Stimulated activated CD8-positive, alpha-beta memory T cell treated with anti-CD3 and anti-CD28 coated beads, Interleukin-12 subunit alpha, Interleukin-12 subunit beta, amount 100 ng/mL, for 1 hour (primary cell): ENCODE measurements around the gene SCMH1.
A peak's percentile ranks its signal among the peaks of the same experiment; 100 is the strongest.
"Not testable (repeated sequence)": the region's sequence is repeated elsewhere in the genome, so short reads cannot be mapped to it uniquely, and the experiment has no call there.

ENCODE experiments used
- DNase-seq: peaks from one replicate; pipeline ENCODE4 v3.0.0-alpha.2; 2020; ENCODE audit warnings: low read depth

Gene SCMH1

GRCh38 chr1:41241749-41242341, at the start of gene SCMH1:
Gene SCMH1, minus strand, starts transcription at chr1:41242306. Its CDS starts 56,173 bp downstream, at chr1:41186133.
- DNase-seq, result peak; percentile 27

DNA sequence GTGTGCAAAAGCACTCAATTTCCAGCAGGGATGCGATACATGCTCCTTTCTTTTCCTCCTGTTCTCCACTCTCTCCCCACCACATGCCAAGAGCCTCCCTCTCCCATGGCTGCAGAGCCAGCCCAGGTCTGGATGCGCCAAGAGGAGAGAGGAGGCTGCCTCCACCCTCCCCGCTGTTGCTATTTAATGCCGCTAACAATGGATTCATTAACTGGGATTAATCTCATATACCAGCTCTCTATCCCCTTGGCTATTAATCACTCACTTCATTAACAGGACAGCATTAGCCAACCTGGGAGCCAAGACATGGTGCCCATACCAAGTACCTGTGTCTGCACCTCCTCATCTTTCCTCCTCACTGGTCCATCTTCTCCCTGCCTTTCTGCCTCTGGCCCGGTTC, 49.1 kb upstream of the SCMH1 start:
- DNase-seq, result no peak

- no peak for DNase-seq
Measured at GRCh38 chr1:41289196-41289595, 47.1 kb upstream of the SCMH1 start.

DNA sequence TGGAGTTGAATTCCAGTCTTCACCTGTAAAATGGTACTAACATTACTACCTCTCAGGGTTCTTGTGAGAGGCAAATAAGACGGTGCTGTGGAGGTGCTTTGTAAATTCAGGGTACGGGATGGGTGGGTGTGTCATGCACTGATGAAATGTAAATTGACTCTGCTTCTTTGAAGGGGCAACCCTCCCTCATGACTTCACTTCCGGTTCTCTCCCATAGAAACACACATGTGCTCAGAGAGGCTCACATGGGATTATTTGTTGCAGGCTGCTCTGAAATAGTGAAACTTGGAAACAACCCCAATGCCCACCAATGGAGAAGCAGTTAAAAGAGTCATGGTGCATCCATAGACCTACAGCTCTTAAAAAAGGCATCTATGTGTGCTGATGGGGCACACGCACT, 44.9 kb upstream of the SCMH1 start:
- no peak for DNase-seq

DNA sequence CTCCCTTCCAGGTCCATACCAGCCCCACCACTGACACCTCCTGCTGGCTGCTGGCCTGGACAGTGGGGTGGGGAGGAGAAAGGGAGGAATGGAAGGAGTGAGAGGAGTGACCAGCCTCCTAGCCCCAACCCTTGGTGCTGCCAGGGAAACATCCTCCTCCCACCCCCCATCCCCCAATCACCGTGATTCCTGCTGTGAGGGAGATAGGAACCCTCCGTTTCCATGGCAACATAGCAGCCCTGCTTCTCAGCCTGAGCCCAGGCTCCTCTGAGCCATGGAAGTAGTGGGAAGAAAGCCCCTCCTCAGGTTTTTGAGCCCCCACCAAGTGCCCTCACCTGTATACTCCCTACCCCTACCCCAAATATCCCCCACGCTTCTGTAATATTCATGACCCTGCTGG, 44.4 kb upstream of the SCMH1 start:
- no peak for DNase-seq

GRCh38 chr1:41285818-41286217, 43.7 kb upstream of the SCMH1 start:
- DNase-seq, result no peak

GRCh38 chr1:41284121-41284520, 42.0 kb upstream of the SCMH1 start:
- DNase-seq, result no peak

DNA sequence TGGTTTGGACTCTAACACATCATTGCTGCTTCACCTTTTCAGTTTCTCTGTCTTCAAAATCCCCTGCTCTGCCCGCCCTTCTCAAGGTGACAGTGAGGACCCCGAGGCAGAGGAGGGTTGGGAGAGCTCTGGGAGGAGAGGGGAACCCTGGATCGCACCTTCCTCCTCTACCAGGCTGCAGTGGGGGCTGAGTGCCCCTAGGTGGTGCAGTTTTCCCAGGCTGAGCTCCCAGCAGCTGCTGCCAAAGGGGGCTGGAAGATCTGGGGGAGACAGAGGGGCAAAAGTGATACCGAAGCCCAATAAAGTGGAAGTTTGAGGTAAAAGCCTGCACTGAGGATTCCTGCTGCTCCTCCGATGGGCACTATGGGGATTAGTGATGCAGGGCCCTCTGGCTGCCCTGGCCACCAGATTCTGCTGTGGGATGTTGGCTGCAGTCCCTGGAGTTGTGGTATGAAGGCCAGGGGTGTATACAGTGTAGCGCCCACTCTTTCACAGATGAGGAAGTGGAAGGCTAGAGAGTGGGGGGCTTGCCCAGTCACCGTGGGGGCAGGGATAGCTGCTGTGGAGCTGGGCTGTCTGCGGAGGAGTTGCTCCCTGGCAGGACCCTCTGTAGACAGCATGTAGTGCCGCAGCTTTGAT, 40.7 kb upstream of the SCMH1 start:
- no peak for DNase-seq

GRCh38 chr1:41281334-41281733, 39.2 kb upstream of the SCMH1 start:
- no peak for DNase-seq

DNA sequence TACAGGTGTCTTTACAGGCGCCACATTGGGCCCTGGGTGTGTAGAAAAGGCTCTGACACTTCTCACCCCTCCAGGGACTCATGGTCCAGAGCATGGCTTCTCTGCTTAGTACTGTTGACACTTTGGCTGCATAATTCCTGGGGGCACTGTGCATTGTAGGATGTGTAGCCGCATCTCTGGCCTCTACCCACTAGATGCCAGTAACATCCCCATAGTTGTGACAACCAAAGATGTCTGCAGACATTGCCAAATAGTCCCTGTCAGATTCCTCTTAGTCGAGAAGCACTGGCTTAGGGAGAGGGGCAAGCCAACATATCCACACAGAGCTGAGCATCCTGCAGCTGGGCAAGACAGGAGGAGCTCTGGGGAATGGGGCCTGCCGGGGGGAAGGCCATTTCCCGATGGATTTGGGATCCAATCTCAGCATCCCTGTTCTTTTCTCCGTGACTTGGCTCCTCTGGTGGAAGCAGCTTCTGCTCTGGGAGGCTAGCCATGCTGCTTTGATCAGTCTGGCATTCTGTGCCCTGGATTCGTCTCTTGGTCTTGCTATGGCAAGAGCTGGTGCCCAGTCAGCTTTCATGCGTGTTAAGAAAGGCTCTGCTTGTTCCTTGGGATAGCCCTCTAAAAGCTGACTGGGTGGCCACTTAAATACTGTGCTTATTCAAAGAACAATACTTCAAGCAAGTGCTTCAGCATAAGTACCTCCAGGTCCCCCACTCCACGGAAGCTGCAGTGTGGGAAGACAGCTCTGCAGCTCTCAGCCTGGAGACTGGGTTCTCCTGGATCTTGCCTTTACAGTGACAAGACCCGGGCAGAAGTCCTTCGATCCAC, 38.3 kb upstream of the SCMH1 start:
- no peak for DNase-seq

GRCh38 chr1:41278076-41278475, 36.0 kb upstream of the SCMH1 start:
- no peak for DNase-seq

GRCh38 chr1:41277371-41277975, 35.4 kb upstream of the SCMH1 start:
- no peak for DNase-seq

- no peak for DNase-seq
Measured at GRCh38 chr1:41275831-41276230, 33.7 kb upstream of the SCMH1 start.

DNA sequence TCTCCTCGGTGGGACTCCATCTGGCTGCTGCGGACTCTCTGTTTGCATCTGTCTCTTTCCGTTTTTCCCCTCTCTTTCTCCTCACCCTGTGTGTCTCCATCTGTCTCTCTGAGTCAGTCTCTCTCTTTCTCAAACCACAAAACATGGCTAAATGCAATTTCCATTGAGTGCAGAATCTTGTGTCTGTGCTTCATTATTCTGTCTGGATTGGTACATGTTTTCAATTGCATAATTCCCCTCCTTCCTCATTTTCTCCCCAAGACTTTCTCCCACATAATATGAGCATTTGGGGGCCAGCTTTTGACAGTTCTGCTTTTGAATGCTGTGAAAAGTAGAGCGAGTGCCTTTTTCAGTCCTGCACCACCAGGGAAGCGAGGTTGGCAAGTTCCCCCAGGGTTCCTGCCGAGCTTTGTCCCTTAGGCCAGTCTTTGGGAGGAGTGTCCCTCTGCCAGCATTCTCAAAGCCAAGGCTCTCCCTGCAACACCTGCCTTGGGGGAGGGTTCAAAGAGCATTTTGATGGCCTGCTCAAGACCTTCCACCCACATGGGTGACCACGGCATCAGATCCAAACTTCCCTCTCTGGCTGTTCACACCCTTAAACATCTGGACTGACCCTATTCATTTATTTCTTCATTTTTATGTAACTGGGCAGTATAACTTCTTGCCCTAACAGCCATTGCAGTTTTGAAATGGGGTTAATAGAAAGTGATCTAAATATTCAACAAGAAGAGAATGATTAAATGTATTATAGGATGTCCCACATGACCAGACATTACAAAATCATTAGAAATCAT, 32.8 kb upstream of the SCMH1 start:
- no peak for DNase-seq

- DNase-seq, result no peak
Measured at GRCh38 chr1:41272601-41273000, 30.5 kb upstream of the SCMH1 start.

- DNase-seq, result peak; percentile 57
Measured at GRCh38 chr1:41268154-41268770, 26.2 kb upstream of the SCMH1 start.

GRCh38 chr1:41261926-41262618, 20.0 kb upstream of the SCMH1 start:
- DNase-seq, result no peak

DNA sequence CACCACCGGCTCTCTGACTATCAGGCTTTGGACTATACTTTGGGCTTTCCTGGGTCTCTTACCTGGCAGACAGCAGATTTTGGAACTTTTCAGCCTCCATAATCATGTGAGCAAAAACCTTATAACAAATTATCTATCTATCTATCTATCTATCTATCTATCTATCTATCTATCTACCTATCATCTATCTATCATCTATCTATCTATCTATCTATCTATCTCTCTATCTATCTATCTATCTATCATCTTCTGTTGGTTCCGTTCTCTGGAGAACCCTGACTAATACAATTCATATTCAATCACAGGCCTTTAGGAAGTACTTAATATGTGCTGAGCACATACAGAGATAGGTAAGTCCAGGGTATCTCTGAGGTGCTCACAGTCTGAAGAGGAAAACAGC, 18.7 kb upstream of the SCMH1 start:
- no peak for DNase-seq

GRCh38 chr1:41259221-41259620, 17.1 kb upstream of the SCMH1 start:
- no peak for DNase-seq

- no peak for DNase-seq
Measured at GRCh38 chr1:41255978-41256377, 13.9 kb upstream of the SCMH1 start.

GRCh38 chr1:41251120-41251519, 9.0 kb upstream of the SCMH1 start:
- DNase-seq, result not testable (repeated sequence)
